HG02623 (cell line): ENCODE results near the gene DNAJA3.

Experiments used
- ATAC-seq: cut with Tn5 transposase; IDR thresholded peaks from one replicate; pipeline ENCODE4 v1.9.1; 2021; ENCODE audit warnings: moderate library complexity; ENCODE audit not compliant: unreplicated experiment

Gene DNAJA3

DNA sequence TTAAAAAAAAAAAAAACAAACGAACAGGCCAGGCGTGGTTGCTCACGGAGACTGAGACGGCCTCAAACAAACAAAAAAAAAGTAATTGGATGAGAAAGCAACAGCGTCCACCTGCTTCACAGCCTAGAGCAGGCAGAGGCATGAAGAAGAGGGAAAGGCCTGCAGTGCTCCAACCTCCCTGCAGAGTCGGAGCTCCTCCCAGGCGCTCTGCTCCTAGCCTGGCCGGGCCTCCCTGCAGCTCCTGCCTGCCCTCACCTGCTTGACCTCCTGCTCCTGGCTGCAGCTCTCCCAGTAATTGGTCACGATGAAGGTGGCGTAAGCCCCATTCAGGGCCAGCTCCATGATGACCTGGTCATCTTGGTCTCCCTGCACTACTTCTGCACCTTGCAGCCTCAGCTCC, 43.3 kb downstream of the DNAJA3 start:
- no peak for ATAC-seq

- ATAC-seq, result no peak
Measured at GRCh38 chr16:4471869-4472268, 46.2 kb downstream of the DNAJA3 start.

GRCh38 chr16:4472880-4473279, 47.2 kb downstream of the DNAJA3 start:
- ATAC-seq, result no peak

GRCh38 chr16:4474192-4474961, 48.7 kb downstream of the DNAJA3 start, which contains the start of gene NMRAL1:
Gene NMRAL1, minus strand, starts transcription at chr16:4474625. Its CDS starts 493 bp downstream, at chr16:4474132.
- ATAC-seq, result peak; percentile 46

DNA sequence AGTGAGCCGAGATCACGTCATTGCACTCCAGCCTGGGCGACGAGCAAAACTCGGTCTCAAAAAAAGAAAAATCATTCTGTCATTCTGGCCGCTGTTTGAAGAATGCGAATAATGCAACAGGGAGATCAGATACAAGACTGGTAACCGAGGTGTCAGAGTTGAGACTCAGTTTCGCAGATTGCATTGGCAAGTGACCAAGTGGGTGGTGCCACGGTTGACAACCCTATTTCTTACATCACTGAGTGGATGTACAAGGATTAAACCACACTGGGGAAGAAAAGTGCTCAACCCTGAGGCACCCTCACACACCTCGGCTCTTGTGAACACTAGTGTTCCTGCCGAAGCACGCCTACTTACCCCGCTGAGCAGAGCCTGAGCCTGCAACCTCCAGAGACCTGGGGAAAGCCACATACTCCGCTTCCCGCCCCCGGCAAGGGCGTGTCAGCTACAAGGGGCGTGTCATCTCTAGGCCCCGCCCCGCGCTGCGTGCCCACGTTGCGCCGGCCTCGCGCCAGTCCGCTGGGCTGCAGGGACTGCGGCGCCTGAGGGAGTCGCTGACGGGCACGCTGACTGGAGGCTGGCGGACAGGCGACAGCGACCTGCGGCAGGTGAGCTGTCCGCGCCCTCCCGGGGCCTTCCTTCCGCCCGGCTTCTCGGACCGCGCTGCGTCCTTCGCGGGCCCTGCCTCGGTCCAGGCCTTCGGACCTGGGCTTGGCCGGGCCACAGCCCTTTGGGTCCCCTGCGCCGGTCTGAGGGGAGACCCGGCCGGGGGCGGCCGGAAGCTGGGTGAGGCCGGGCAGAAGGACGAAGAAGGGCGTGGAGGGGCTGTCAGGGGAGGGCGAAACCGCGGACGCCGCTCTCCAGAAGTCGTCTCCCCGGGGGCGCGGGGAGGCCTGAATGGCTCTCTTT, 50.5 kb downstream of the DNAJA3 start, which contains the start of gene HMOX2:
TSS of gene HMOX2 (plus strand) at position 519 of the 909 bp plus-strand sequence. CDS start 29,127 bp downstream, outside the sequence.
- peak; percentile 80 for ATAC-seq

GRCh38 chr16:4477966-4478365, 52.3 kb downstream of the DNAJA3 start:
- ATAC-seq, result no peak

DNA sequence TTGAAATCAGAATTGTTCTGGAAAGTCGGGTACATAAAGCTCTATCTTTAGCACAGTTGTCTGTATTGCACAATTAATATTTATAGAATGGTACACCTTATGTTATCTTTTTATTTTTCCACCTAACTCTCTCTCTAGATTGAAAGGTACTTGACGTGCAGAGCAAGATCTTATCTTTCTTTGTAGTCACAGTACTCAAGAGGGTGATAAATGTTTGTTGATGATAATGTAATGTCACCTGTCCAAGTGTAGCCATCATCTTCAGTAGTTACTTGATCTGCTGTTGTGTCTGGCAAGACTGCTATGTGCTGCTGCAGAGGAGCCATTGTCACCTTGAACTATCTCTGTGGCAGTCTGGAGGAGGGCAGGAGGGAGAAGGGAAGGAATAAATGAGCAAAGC, 55.9 kb downstream of the DNAJA3 start:
- ATAC-seq, result no peak

DNA sequence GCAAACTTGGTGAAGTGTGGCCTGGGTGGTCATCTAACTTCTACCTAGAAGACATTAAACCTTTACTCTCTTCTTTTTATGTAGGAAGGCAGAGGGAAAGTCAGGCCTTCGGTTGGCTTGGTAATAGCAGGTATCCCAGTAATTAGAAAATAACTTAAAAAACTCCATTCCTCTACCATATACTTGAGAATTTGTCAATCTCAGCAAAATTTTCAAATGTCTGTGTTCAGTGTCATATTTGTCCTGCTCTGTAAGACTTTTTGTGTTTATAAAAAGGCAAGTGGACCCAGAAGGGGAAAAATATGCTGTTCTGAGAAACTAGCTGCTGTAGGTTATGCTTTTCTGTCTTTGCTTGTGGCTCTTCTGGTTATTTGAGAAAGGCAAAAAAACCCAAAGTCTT, 56.3 kb downstream of the DNAJA3 start:
- ATAC-seq, result no peak

- ATAC-seq, result no peak
Measured at GRCh38 chr16:4486126-4486893, 60.6 kb downstream of the DNAJA3 start.

GRCh38 chr16:4487955-4488498, 62.4 kb downstream of the DNAJA3 start:
- no peak for ATAC-seq

- ATAC-seq, result no peak
Measured at GRCh38 chr16:4488499-4488967, 62.9 kb downstream of the DNAJA3 start.

GRCh38 chr16:4489030-4489429, 63.4 kb downstream of the DNAJA3 start:
- ATAC-seq, result no peak

DNA sequence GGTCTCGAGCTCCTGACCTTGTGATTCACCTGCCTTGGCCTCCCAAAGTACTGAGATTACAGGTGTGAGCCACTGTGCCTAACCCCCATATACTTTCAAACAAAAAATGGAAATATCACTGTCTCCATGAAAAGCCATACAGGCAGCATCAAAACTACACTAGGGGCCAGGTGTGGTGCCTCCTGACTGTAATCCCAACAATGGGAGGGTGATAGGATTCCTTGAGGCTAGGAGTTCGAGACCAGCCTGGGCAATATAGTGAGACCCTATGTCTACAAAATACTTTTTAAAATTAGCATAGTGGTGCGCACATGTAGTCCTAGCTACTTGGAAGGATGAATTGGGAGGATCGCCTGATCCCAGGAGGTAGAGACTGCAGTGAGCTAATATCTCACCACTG, 66.2 kb downstream of the DNAJA3 start:
- ATAC-seq, result no peak

GRCh38 chr16:4494746-4495490, 69.2 kb downstream of the DNAJA3 start:
- ATAC-seq, result no peak

GRCh38 chr16:4495766-4496165, 70.1 kb downstream of the DNAJA3 start:
- ATAC-seq, result no peak

DNA sequence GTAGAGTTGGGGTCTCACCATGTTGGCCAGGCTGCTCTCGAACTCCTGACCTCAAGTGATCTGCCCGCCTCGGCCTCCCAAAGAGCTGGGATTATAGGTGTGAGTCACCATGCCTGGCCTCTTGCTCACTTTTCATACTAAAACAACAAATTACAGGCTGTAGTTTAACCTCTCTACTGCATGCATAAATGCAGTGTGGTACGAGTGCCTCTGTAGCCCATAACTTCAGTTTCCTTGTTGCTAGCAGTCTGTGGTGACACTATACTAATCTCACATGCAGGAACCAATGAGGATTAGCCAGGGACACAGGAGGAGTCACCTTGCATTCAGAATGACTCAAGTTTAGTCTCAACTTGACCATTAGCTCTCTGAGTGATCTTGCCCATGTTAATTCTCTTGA, 70.6 kb downstream of the DNAJA3 start:
- no peak for ATAC-seq

- no peak for ATAC-seq
Measured at GRCh38 chr16:4498546-4499195, 73.0 kb downstream of the DNAJA3 start.

DNA sequence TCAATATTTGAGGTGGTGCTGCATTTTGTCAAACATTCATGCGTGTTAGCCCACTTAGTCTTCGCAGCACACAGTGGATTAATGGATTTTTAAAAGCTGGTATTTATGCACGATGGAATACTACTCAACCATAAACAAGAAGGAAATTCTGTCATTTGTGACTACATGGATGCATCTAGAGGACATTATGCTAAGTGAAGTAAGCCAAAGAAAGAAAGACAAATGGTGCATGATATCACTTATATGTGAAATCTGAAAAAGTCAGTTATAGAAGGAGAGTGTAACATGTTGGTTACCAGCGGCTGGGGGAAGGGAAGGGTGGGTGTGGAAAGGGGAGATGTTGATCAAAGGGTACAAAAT, 73.5 kb downstream of the DNAJA3 start:
- no peak for ATAC-seq

DNA sequence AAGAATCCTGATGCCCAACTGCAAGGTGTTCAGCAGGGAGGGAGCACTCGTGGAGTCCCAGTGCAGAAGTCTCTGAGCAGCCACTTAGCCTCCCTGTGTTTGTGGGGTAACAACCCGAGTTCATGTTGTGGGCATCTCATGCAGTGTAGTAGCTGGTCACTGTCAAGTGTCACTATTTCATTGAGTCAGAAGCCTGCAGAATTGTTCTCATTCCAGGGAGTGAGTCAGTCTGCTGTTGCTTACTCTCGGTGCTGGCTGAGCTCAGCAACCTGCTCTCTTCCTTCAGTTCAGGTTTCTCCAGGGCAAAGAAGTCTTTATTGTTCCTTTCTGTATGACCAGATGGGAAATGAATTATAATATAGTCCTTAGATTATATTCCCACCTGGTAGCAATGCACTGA, 74.6 kb downstream of the DNAJA3 start:
- no peak for ATAC-seq
